GM21786 (cell line): ENCODE measurements around the gene IRX6.

Source experiments
- ATAC-seq: cut with Tn5 transposase; IDR thresholded peaks from one replicate; pipeline ENCODE4 v1.9.1; 2021; ENCODE audit not compliant: unreplicated experiment

IRX6 gene

GRCh38 chr16:55323637-55324271 lies at the start of gene IRX6:
IRX6 (plus strand) TSS chr16:55324203; CDS start chr16:55325092, 889 bp downstream.
- ATAC-seq = no peak

DNA sequence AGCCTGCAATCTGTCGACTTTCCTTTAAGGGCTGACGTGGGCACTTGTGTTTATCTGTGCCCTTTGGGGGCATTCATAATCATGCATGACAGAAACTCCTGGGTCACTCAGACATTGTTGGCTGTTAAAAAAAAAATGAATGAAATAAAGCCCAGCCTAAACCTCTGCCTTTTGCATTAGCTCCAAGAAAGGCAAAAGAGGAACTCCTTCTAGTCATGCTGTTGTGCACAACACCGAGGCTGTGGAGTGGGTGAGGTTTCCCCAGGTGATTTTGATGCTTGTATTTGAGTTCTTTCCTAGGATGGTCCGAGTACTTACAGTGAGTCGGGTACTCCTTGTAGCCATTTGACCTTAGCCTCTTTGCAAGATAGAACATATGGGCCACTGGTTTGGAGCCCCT lies 49.6 kb upstream of the IRX6 start:
- no peak for ATAC-seq

DNA sequence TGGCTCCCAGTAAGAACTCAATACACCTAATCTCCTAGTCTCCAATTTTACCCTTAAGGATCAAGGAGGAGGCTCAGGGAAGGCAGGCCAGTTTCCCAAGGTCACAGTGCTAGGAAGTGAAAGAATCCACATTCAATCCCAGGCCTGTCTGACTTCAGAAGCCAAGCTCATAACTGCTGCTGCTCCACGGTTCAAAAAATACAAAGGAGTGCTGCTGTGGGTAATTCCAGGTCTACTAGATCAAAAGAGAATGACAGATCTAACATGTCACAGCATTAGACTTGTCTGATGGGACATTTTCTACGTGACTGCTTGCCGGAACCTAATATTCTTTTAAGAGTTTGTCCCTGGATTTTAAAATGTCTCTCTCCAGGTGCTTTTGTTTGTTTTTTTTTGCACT lies 48.8 kb upstream of the IRX6 start:
- ATAC-seq = no peak

DNA sequence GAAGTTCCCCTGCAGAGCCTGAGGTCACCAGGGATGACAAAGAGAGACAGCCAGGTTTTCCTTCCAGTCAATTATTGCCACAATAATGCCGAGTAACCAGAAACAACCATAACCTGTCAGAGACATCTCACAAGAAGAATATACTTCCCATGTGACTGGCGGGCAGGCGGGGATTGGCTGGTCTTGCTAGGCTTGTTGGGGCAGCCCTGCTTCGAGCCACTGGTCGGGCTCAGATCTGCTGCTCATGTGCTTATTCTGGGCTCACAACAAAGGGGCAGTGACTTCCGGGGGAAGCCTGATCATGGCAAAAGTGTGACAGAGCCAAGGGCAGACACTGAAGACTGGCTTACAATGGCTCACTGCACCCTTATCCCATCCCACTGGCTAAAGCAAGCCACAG lies 48.1 kb upstream of the IRX6 start:
- ATAC-seq = no peak

- no peak for ATAC-seq
Measured at GRCh38 chr16:55277536-55277935, 46.5 kb upstream of the IRX6 start.

- no peak for ATAC-seq
Measured at GRCh38 chr16:55279598-55279997, 44.4 kb upstream of the IRX6 start.

- no peak for ATAC-seq
Measured at GRCh38 chr16:55280587-55280986, 43.4 kb upstream of the IRX6 start.

DNA sequence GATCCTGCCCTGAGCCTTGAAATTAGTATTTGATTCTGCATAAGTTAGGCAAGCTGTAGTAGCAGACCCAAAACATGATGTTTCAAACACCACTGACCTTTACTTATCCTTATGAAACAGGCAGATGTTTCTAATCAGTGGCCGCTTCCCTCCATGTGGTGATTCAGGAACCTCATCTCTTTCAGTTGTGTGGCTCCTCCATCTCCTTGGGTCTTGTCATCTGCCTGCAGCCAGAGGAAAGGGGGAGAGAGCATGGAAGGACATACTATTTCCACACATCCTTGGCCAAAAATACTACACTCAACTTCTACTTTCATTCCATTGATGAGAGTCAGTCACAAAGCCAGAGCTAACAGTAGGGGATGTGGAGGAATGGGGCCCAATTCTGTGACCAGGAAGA lies 41.6 kb upstream of the IRX6 start:
- no peak for ATAC-seq

- ATAC-seq = no peak
Measured at GRCh38 chr16:55283812-55284717, 39.9 kb upstream of the IRX6 start.

GRCh38 chr16:55284718-55285099 lies 39.3 kb upstream of the IRX6 start:
- no peak for ATAC-seq

DNA sequence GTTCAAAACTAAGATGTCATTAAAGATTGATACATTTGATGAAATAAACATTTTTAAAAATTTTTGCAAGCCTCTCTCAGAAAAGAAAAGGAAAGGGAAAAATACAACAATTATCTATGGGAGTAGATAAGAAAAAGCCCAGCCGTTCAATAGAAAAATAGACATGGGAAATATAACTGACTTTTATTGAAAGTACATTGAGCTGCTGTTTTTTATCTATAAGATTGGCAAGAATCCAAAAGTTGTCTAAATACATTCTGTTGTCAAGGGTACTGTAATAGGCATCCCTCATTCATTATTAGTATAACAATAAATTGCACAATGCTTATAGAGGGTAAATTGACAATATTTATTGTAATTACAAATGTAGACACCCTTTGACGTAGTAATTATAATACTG lies 38.4 kb upstream of the IRX6 start:
- no peak for ATAC-seq

GRCh38 chr16:55289353-55289752 lies 34.6 kb upstream of the IRX6 start:
- no peak for ATAC-seq

- ATAC-seq = no peak
Measured at GRCh38 chr16:55291847-55292246, 32.2 kb upstream of the IRX6 start.

DNA sequence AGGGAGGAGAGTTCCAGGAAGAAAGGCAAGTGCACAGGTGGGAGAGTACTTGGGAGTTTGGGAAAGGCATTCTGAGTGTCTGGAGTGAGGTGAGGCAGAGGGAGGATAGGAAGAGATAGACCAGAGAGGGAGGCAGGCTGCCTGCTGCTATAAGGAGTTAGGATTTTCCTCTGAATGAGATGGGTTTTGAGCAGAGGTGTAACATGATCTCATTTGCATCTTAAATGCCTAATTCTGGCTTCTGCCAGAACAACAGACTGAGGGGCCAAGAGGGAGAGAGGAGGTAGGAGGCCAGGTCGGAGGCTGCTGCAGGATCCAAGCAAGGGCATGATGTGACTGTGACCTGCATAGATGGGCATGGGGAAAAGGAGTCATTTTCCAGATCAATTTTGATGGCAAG lies 31.5 kb upstream of the IRX6 start:
- no peak for ATAC-seq

DNA sequence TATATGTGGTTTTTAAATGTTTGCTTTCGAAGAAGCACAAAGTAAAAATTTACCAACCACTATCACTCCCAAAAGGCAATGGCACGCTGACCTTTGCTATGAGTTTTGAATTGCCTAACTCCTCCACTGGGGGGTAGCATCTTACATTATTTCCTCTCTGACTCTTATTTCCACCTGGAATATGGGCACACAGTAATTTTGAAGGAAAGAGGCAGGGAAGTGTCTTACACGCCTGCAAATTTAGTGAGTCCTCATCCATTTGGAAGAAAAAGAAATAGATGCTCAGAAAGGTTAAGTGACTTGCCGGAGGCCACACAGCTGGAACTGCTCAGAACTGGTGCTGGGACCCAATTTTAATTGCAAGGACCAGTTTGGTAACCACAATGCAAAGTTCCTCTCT lies 29.9 kb upstream of the IRX6 start:
- no peak for ATAC-seq

- no peak for ATAC-seq
Measured at GRCh38 chr16:55294931-55295342, 29.1 kb upstream of the IRX6 start.

DNA sequence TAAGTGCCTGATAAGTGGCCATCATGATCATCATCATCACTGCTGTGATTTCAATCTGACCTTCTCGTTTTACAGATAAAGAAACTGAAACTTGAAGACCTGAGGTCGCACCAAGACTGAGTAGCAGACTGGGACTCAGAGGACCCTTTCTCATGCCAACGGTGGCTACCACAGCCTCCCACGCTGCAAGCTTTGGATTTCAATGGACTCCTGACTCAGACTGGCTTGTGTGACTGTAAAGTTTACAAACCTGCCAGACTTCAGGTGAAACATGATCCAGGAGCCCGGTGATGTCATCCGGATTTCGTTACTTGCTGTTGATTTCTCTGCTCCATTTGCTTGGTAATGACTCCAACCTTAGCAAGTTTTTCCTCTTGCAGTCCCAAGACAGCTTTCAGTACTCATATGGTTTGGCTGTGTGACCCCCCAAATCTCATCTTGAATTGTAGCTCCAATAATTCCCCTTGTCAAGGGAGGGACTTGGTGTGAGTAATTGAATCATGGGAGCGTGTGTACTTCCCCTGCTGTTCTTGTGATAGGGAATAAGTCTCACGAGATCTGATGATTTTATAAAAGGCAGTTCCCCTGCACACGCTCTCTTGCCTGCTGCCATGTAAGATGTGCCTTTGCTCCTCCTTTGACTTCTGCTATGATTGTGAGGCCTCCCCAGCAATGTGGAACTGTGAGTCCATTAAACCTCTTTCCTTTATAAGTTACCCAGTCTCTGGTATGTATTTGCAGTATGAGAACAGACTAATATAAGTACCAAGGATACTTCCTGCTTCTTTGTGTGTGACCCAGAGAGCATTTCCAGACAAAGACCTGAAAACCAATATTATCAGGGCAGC lies 26.7 kb upstream of the IRX6 start:
- no peak for ATAC-seq

DNA sequence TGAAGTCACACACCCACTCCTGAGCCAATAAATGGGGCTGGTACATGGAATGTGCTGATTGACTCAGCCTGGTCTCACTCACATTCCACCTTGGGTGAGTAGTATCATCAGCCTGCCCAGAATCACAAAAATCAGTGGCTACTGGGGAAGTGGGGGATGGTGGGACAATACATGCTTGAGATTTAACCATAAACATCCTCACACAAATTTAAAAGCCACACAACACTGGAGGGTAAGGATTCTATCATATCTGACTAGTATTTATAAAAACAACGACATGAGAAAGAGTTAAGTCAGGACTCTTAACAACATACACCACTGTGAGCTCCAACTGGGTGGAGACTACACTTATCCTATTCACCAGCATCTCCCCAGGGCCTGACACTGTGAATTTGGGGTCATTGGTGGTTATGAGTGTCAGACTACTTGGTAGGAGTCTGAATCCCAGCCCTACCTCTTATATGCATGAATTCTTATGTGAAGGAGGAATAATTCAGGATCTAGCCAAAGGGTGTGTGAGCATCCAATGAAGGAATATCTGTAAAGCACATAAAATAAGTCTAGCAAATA lies 26.0 kb upstream of the IRX6 start:
- ATAC-seq = no peak

- ATAC-seq = no peak
Measured at GRCh38 chr16:55301385-55302008, 22.5 kb upstream of the IRX6 start.

GRCh38 chr16:55302635-55303034 lies 21.4 kb upstream of the IRX6 start:
- ATAC-seq = no peak

GRCh38 chr16:55308973-55309372 lies 15.0 kb upstream of the IRX6 start:
- ATAC-seq = no peak
